ENCODE results near the gene PRELP. TPM values are rescaled to one million over a fixed set of nuclear protein-coding genes. Genes with fewer than 3 reads are reported as not detected.

Gene PRELP
- total RNA-seq, 6 experiments from 2014 or later = 3.8 to 10.8 (median 5.4) TPM

DNA sequence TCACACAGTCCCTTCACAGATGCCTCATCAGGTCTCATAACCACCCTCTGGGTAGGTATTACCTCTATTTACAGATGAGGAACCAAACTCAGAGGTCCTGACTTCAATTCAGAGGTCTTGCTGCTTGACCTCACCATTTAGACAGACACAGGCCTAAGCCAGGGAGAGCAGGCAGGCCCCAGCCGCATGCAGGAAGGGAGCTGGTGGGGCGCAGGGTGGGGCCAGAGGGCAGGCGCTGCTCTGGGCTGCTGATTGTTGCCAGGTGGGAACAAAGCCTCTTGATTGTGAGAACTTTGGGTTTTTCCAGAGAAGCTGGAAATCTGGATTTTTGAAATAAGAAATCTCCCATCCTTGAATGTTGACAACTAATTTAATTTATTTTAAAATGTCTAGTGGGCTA lies 19.9 kb upstream of the PRELP start:
- Histone ChIP-seq H3K4me1 (no peaks in the 10 kb centered on the region), H3K36me3 (no peaks in the 10 kb centered on the region), H3K9me3 (no peaks in the 10 kb centered on the region), H3K27ac (no peak overlapping the region), H3K27me3 (no peaks in the 10 kb centered on the region), H3K4me3 (no peak overlapping the region)
- WGBS (ENCODE audit: insufficient coverage, low coverage, low lambda C conversion rate, missing lambda C conversion rate) = no CpG with 5 or more reads among the region's 3 CpGs
- TF ChIP-seq, protein P1, sequence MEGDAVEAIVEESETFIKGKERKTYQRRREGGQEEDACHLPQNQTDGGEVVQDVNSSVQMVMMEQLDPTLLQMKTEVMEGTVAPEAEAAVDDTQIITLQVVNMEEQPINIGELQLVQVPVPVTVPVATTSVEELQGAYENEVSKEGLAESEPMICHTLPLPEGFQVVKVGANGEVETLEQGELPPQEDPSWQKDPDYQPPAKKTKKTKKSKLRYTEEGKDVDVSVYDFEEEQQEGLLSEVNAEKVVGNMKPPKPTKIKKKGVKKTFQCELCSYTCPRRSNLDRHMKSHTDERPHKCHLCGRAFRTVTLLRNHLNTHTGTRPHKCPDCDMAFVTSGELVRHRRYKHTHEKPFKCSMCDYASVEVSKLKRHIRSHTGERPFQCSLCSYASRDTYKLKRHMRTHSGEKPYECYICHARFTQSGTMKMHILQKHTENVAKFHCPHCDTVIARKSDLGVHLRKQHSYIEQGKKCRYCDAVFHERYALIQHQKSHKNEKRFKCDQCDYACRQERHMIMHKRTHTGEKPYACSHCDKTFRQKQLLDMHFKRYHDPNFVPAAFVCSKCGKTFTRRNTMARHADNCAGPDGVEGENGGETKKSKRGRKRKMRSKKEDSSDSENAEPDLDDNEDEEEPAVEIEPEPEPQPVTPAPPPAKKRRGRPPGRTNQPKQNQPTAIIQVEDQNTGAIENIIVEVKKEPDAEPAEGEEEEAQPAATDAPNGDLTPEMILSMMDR (IDR thresholded peaks at IDR 0.05) = no peak
- no peak for TF ChIP-seq POLR2A (IDR thresholded peaks at IDR 0.05)
- ATAC-seq (no peak), DNase-seq (no peak)
- intact Hi-C loops (cut with DNase I) = no loop called here

DNA sequence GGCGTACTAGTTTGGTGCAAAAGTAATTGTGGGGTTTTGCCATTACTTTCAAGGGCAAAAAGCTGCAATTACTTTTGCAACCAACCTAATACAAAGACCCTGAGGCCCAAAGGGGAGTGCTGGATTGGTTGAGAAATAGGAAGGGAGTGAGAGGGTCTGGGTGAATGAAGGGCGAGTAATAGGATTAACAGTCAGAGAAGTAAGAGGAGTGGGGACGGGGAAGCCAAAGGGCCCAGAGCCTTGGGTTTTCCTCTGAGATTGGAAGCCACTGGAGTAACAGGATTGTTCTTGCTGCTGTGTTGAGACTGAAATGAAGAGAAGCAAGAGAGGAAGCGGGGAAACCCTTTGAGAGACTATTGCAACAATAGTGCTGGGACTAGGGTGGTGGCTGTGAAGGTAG lies 19.0 kb upstream of the PRELP start:
- WGBS (ENCODE audit: insufficient coverage, low coverage, low lambda C conversion rate, missing lambda C conversion rate) = 83% methylated on average over 4 of the region's 4 CpGs
- DNase-seq (no peak), ATAC-seq (no peak)
- no peak overlapping the region for H3K27ac ChIP-seq
- H3K36me3 ChIP-seq = no peaks in the 10 kb centered on the region
- no peaks in the 10 kb centered on the region for H3K9me3 ChIP-seq
- no peak for TF ChIP-seq POLR2A (IDR thresholded peaks at IDR 0.05)
- TF ChIP-seq, protein P1 (IDR thresholded peaks at IDR 0.05) = no peak
- intact Hi-C loops (cut with DNase I) = no loop called here
- H3K4me1 ChIP-seq = no peaks in the 10 kb centered on the region
- no peak overlapping the region for H3K4me3 ChIP-seq
- no peaks in the 10 kb centered on the region for H3K27me3 ChIP-seq

DNA sequence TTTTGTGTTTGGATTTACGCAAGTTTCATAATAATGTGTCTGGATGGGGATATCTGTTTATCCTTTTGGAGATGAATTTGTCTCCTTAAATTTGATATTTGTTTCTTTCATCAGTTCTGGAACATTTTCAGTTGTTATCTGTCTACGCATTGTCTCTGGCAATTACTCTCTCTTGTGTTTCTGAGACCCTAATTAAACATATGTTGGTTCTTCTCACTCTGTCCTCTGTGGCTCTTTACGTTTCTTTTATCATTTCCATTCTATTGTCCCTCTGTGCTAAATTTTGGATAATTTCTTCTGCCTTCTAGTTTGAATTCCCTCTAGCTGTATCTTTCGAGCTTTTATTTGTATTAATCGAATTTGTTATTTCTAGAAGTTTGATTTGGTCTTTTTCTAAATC lies 17.5 kb upstream of the PRELP start:
- Histone ChIP-seq H3K9me3 (no peaks in the 10 kb centered on the region), H3K36me3 (no peaks in the 10 kb centered on the region), H3K27ac (no peak overlapping the region), H3K4me3 (no peak overlapping the region), H3K27me3 (no peaks in the 10 kb centered on the region), H3K4me1 (no peaks in the 10 kb centered on the region)
- no peak for DNase-seq
- 62% methylated on average over 5 of the region's 5 CpGs for WGBS (ENCODE audit: insufficient coverage, low coverage, low lambda C conversion rate, missing lambda C conversion rate)
- no peak for ATAC-seq
- intact Hi-C loops (cut with DNase I) = no loop called here
- TF ChIP-seq, protein P1 (IDR thresholded peaks at IDR 0.05) = no peak
- TF ChIP-seq POLR2A (IDR thresholded peaks at IDR 0.05) = no peak

DNA sequence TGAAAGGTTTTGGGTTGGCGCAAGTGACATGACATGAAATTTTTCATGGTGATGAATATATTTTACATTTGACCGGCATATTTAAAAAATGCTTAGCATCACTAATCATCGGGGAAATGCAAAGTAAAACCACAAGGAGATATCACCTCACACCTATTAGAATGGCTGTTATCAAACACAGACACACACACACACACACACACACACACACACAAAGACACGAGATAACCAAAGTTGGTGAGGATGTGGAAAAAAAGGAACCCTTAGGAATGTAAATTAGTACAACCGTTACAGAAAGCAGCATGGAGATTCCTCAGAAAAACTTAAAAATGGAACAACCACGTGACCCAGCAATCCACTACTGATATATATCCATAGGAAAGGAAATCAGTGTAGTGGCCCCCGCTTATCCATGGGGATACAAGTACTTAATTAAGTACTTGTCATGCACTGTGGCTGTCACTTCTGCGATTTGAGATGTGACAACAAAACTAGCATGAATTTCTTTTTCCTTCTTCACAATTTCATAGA lies 15.9 kb upstream of the PRELP start:
- Histone ChIP-seq H3K27ac (no peak overlapping the region), H3K27me3 (no peaks in the 10 kb centered on the region), H3K4me1 (no peaks in the 10 kb centered on the region), H3K9me3 (no peaks in the 10 kb centered on the region), H3K4me3 (no peak overlapping the region), H3K36me3 (no peaks in the 10 kb centered on the region)
- no peak for DNase-seq
- 43% methylated on average over 8 of the region's 8 CpGs for WGBS (ENCODE audit: insufficient coverage, low coverage, low lambda C conversion rate, missing lambda C conversion rate)
- intact Hi-C loops (cut with DNase I) = no loop called here
- ATAC-seq = no peak
- TF ChIP-seq, protein P1 (IDR thresholded peaks at IDR 0.05) = no peak
- no peak for TF ChIP-seq POLR2A (IDR thresholded peaks at IDR 0.05)

DNA sequence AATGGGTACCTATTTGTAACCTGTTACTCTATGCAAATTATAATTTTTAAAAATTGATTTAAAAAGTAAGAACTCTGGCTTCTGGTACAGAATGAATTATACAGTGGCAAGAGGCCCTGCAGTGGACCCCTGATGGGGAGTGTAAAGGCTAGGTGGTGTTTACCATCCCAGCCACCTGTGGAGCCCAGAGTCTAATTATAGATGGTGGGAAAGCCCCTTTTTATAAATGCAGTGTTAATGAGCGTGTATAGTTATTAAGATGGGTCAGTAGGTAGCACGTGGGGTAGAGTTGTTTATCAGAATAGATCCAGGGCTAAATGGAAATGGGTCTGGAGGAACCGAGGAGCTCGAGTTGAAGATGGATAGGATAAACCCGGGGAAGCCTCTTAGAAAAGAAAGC lies 13.9 kb upstream of the PRELP start:
- TF ChIP-seq, protein P1 (IDR thresholded peaks at IDR 0.05) = no peak
- no peak for TF ChIP-seq POLR2A (IDR thresholded peaks at IDR 0.05)
- intact Hi-C loops (cut with DNase I) = no loop called here
- Histone ChIP-seq H3K36me3 (no peaks in the 10 kb centered on the region), H3K4me1 (no peaks in the 10 kb centered on the region), H3K9me3 (no peaks in the 10 kb centered on the region), H3K27me3 (no peaks in the 10 kb centered on the region), H3K27ac (no peak overlapping the region), H3K4me3 (no peak overlapping the region)
- DNase-seq (no peak), ATAC-seq (no peak)
- 48% methylated on average over 5 of the region's 5 CpGs for WGBS (ENCODE audit: insufficient coverage, low coverage, low lambda C conversion rate, missing lambda C conversion rate)
